ENCODE data around the gene EFCAB11.

DNA sequence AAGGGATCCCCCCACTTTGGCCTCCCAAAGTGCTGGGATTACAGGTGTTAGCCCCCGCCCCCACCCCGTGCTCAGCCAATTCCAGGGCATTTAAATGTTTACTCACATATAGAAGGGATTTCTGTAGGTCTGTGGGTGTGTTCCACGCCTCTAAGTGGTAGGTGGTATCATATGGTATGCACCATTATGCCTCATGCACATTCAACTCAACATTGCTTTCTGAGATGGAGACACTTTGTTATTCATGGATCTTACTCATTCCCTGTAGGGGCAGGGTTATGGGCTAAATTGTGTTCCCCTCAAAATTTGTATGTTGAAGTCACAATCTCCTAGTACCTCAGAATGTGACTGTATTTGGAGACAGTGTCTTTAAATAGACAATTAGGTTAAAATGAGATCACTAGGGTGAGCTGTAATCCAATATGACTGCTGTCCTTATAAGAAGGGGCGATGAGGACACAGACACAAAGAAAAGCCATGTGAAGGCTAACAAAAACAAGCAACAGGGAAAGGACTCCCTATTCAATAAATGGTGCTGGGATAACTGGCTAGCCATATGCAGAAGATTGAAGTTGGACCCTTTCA is 200.6 kb downstream of the EFCAB11 start:
- no peak for TF ChIP-seq EZH2 (IDR thresholded peaks at IDR 0.05; ENCODE audit: borderline replicate concordance)
- TF ChIP-seq, protein P1, sequence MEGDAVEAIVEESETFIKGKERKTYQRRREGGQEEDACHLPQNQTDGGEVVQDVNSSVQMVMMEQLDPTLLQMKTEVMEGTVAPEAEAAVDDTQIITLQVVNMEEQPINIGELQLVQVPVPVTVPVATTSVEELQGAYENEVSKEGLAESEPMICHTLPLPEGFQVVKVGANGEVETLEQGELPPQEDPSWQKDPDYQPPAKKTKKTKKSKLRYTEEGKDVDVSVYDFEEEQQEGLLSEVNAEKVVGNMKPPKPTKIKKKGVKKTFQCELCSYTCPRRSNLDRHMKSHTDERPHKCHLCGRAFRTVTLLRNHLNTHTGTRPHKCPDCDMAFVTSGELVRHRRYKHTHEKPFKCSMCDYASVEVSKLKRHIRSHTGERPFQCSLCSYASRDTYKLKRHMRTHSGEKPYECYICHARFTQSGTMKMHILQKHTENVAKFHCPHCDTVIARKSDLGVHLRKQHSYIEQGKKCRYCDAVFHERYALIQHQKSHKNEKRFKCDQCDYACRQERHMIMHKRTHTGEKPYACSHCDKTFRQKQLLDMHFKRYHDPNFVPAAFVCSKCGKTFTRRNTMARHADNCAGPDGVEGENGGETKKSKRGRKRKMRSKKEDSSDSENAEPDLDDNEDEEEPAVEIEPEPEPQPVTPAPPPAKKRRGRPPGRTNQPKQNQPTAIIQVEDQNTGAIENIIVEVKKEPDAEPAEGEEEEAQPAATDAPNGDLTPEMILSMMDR (IDR thresholded peaks at IDR 0.05; ENCODE audit: poor library complexity) = no peak
- no peak for TF ChIP-seq EZH2phosphoT487 (IDR thresholded peaks at IDR 0.05; ENCODE audit: low read depth, severe bottlenecking, unreplicated experiment)

All from hepatocyte (in vitro differentiated cells).